Activated T-helper 1 cell treated with Interleukin-2 at 50 U/mL for 16 hours (primary cell): ENCODE data around the gene E2F6.
A peak's percentile ranks its signal among the peaks of the same experiment; 100 is the strongest.

Source experiments
- DNase-seq: peaks from one replicate; pipeline ENCODE4 v3.0.0-alpha.2; 2020; ENCODE audit warnings: low read depth

Gene E2F6

GRCh38 chr2:11492720-11493119 is 26.8 kb upstream of the E2F6 start:
- DNase-seq, result no peak

GRCh38 chr2:11492244-11492643 is 26.3 kb upstream of the E2F6 start:
- no peak for DNase-seq

GRCh38 chr2:11491348-11491933 is 25.5 kb upstream of the E2F6 start:
- DNase-seq, result no peak

- DNase-seq, result no peak
Observed at GRCh38 chr2:11490194-11490593, 24.2 kb upstream of the E2F6 start.

- DNase-seq, result no peak
Observed at GRCh38 chr2:11488809-11489208, 22.8 kb upstream of the E2F6 start.

GRCh38 chr2:11483806-11484617 is 18.1 kb upstream of the E2F6 start:
- DNase-seq, result no peak

GRCh38 chr2:11482473-11483035 is 16.6 kb upstream of the E2F6 start:
- no peak for DNase-seq

- no peak for DNase-seq
Observed at GRCh38 chr2:11481789-11482472, 16.0 kb upstream of the E2F6 start.

GRCh38 chr2:11481426-11481788 is 15.4 kb upstream of the E2F6 start:
- no peak for DNase-seq

- DNase-seq, result no peak
Observed at GRCh38 chr2:11480859-11481258, 14.9 kb upstream of the E2F6 start.

GRCh38 chr2:11480406-11480805 is 14.4 kb upstream of the E2F6 start:
- no peak for DNase-seq

GRCh38 chr2:11478899-11479605 is 13.1 kb upstream of the E2F6 start:
- no peak for DNase-seq

GRCh38 chr2:11477994-11478393 is 12.0 kb upstream of the E2F6 start:
- peak; percentile 61 for DNase-seq

- DNase-seq, result no peak
Observed at GRCh38 chr2:11473659-11474433, 7.9 kb upstream of the E2F6 start.

- DNase-seq, result no peak
Observed at GRCh38 chr2:11467749-11468148, 1.8 kb upstream of the E2F6 start.

GRCh38 chr2:11467129-11467649 is 1.2 kb upstream of the E2F6 start:
- DNase-seq, result no peak

GRCh38 chr2:11466307-11467128 is 557 bp upstream of the E2F6 start:
- DNase-seq, result no peak

- DNase-seq, result no peak
Observed at GRCh38 chr2:11465110-11465484, 864 bp downstream of the E2F6 start.

- no peak for DNase-seq
Observed at GRCh38 chr2:11459816-11460215, 6.1 kb downstream of the E2F6 start.

- no peak for DNase-seq
Observed at GRCh38 chr2:11458753-11459152, 7.2 kb downstream of the E2F6 start.
